HTERT RPE-1 (cell line): Measurements from ENCODE around the gene JPH3.
"Not testable (repeated sequence)": the region's sequence is repeated elsewhere in the genome, so short reads cannot be mapped to it uniquely, and the experiment has no call there.

Experiments used
- in situ Hi-C: fragments of 300-500 bp; cut with MboI; formaldehyde crosslinking; loops from 4 replicates; pipeline ENCODE4 v1.14.3; 2020; ENCODE audit warnings: low sequenced_read_pairs

The JPH3 gene

DNA sequence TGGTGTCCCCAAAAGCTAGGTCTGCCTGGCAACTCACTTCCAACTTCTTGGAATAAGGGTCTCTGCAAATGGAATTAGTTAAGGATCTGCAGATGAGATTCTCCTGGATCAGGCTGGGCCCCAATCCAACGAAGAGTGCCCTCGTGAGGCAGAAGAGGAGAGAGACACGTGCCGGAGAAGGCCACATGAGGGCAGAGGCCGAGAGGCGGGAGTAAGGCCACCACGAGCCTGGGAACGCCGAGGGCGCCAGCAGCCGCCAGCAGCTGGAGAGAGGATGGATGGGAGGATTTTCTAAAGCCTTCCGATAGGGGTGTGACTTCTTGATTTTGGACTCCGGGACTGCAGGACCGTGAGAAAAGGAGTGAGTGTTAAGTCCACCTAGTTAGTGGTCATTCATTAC lies 76.3 kb downstream of the JPH3 start:
- in situ Hi-C loops = no loop called here

DNA sequence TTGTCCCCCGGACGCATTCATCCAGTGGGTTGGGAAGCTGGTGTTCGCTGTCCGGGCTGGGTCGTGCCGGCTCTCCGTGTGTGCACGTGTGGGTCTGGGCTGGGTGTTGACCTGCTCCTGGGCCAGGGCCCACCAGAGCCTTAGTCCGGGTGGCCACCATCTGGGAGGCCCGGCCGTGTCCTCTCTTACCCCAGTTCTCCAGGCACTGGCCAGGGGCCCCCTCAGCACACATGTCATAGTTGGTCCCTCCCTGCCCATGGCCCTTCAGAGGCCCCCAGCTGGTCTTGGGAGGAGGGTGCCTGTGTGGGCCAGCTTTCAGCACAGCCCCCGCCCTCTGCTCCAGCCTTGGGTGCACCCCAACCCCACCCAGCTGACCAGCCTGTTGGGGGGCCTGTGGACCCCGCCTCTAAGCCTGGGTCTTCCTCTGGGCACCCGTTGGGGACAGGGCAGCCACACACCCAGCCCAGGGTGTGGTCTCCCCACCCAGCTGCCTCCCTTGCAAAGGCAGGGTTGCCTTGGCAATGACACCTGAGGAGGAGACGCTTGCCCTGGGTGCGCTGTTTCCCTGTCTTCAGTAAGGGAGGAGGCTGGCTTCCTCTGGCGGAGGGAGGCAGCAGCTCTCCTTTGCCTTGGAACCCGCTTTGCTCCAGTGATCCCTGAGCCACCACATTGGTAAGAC lies 77.4 kb downstream of the JPH3 start:
- in situ Hi-C loops = no loop called here

- in situ Hi-C loops = no loop called here
Observed at GRCh38 chr16:87680272-87680644, 78.0 kb downstream of the JPH3 start.

- in situ Hi-C loops = not testable (repeated sequence)
Observed at GRCh38 chr16:87681051-87681602, 78.8 kb downstream of the JPH3 start.

- in situ Hi-C loops = no loop called here
Observed at GRCh38 chr16:87681981-87682570, 79.8 kb downstream of the JPH3 start.

GRCh38 chr16:87682852-87683399 lies 80.6 kb downstream of the JPH3 start:
- in situ Hi-C loops = no loop called here

DNA sequence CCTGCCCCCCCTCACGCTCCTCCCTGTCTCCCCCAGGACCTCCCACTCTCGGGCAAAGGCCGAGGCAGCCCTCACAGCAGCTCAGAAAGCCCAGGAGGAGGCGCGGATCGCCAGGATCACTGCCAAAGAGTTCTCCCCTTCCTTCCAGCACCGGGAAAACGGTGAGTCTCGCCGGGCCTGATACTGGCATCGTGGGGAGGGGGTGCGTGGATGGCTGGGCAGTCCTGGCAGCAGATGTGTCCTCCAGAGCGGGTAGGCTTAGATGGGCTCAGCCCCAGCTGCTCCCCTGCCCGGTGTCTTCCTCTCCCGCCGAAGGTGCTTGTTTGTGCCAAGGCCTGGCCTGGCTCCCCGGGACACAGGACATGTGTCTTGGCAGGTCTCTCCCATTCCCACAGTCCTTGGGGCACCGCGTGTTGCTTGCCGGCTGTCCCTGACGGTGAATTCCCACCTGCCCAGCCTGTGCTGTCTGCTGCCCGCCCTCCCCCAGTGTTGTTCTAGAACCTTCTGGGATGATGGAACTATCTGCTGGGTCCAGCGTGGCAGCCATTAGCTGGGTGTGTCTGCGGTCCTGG lies 81.9 kb downstream of the JPH3 start:
- in situ Hi-C loops = no loop called here

DNA sequence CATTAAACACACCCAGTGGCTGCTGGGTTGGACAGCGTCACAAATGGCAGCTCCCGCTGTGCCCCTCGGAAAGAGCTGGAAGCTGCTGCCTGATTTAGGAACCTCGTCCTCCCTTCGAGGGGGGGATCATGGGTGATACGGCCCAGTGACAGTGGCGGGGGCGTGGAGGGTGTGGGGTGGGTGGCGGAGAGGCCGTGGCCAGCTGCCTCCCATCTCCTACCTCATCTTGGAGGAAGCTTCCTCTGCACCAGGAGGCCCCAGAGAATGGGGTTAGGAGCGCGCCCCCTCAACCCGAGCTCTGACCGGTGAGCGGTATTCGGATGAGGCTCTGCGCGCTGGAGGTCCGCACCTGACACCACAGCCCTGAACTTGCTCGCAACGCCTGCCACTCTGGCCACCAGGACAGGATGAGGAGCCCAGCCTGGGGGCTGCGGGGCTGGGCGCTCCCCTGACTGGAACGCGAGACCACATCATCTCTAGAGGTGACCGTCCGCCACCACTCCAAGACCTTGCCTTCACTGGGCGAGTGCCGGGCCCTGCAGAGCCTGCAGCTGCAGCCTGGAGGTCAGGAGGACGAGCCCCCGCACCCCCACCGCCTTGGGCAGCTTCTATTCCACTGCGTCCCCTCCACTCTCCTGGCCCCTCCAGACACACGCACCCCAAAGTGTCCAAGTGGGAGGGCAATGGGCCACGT lies 82.5 kb downstream of the JPH3 start:
- in situ Hi-C loops = no loop called here

GRCh38 chr16:87685405-87685755 lies 83.1 kb downstream of the JPH3 start:
- in situ Hi-C loops = no loop called here

GRCh38 chr16:87685766-87686165 lies 83.5 kb downstream of the JPH3 start:
- in situ Hi-C loops = no loop called here

DNA sequence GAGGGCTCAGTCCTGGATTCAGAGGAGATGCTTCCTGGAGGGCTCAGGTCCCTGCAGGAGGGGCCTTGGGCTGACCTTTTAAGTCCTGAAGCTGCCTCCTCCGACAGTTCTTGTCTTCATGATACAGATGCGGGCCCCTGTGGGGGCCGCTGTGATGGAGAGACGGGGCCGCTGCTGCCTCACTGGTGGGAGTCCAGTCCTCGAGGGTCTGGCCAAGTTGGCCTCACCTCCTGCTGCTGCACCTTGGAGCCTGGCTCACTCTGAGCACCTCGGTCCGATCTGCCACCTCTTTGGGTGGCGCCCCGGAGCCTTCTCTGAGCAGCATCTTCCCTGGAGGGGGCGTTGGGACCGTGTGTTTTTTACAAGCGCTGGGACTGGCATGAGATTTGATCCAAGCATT lies 84.4 kb downstream of the JPH3 start:
- in situ Hi-C loops = no loop called here

GRCh38 chr16:87687126-87687910 lies 85.0 kb downstream of the JPH3 start:
- in situ Hi-C loops = no loop called here

- in situ Hi-C loops = no loop called here
Observed at GRCh38 chr16:87687998-87688529, 85.8 kb downstream of the JPH3 start.

- in situ Hi-C loops = no loop called here
Observed at GRCh38 chr16:87688876-87689815, 86.8 kb downstream of the JPH3 start.

DNA sequence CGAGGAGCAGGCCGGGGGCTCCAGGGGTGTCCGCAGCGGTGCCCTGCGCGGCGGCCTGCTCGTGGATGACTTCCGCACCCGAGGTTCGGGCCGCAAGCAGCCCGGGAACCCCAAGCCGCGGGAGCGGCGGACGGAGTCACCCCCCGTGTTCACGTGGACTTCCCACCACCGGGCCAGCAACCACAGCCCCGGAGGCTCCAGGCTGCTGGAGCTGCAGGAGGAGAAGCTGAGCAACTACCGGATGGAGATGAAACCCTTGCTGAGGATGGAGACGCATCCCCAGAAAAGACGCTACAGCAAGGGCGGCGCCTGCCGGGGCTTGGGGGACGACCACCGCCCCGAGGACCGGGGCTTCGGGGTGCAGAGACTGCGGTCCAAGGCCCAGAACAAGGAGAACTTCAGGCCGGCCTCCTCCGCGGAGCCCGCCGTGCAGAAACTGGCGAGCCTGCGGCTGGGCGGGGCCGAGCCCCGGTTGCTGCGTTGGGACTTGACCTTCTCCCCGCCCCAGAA lies 87.7 kb downstream of the JPH3 start:
- in situ Hi-C loops = no loop called here

GRCh38 chr16:87690911-87691685 lies 88.8 kb downstream of the JPH3 start:
- in situ Hi-C loops = no loop called here

DNA sequence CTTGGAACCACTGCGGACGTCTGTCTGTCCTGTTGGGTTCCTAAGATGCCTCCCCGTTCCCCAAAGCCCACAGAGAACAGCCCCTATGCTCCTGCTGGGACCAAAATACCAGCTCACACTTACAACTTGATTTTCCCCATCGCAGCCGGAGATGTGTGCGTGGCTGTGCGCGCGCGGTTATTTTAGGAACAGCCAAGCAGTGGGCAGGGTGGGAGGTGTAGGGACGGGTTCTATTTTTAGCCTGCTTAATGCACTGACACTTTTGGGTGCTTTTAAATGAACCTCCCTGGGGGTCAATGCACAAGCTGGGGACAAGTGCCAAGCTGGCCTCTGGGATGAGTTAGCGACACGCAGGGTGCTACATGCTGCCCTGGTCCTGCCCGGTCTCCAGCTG lies 89.4 kb downstream of the JPH3 start:
- in situ Hi-C loops = no loop called here

- in situ Hi-C loops = no loop called here
Observed at GRCh38 chr16:87692176-87692575, 89.9 kb downstream of the JPH3 start.
